Measurements from ENCODE around the gene TMEM222. TPM values are rescaled to one million over a fixed set of nuclear protein-coding genes. Genes with fewer than 3 reads are reported as not detected.

The TMEM222 gene
- total RNA-seq, 1 experiment from 2014 or later = 39.3 TPM

DNA sequence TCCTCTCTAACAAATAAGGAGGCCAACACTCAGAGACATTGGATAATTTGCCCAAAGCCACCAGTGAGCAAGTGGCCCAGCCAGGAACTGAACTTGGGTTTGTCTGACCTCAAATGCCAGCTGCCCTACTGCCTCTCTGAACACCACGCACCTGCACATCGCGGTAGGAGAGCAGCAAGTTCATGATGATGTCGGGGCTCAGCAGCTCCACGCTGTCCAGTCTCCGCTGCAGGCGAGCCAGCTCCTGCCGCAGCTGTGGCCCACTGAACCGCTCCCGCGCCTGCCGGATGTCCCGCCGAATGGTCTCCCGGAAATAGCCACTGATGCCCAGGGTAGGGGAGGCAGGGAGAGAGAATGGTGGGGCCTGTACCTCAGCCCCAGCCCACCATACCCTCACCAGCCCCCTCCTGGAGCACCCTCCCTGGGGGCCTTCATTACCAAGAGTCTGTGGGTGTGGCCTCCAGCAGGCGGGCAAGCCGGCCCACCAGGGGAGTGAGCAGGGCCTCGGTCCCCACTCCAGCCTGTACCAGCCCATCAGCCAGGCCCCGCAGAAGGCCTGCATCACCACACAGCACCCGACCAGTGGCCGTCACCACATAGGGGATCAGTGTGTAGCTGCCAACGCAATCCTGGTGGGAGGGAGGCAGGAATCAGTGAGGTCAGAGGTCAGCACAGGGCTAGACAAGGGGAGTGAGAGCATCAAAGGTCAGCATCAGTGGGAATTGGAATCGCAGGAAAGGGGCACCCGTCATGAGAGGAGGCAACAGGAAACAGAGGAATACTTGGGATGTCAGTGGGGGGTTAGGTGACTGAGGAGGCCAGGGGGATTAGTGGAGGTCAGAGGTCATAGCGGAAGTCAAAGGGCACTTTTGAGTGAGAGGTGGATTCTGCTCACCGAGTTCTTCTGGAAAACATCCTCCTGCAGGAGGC lies 42.1 kb downstream of the TMEM222 start:
- Histone ChIP-seq H3K4me3 (no peak overlapping the region), H3K36me3 (peaks cover 42% of the 10 kb centered on the region), H3K9me3 (replicated peaks) (no peaks in the 10 kb centered on the region), H3K27ac (no peak overlapping the region), H3K27me3 (replicated peaks) (no peaks in the 10 kb centered on the region), H3K4me1 (replicated peaks) (peaks cover 17% of the 10 kb centered on the region)
- no peak for DNase-seq (ENCODE audit: low read depth in 1 of 2, low spot score in 2 of 2)

- peaks cover 40% of the 10 kb centered on the region for H3K36me3 ChIP-seq
- no peaks in the 10 kb centered on the region for H3K27me3 ChIP-seq (replicated peaks)
- H3K27ac ChIP-seq = no peak overlapping the region; the same call in 1 of the 2 replicates
- H3K4me3 ChIP-seq = peak overlapping the region; percentile 70
- peaks cover 17% of the 10 kb centered on the region for H3K4me1 ChIP-seq (replicated peaks)
- no peaks in the 10 kb centered on the region for H3K9me3 ChIP-seq (replicated peaks)
- DNase-seq (ENCODE audit: low read depth in 1 of 2, low spot score in 2 of 2) = no peak
These were observed 42.9 kb downstream of the TMEM222 start for GRCh38 chr1:27364696-27365371.

GRCh38 chr1:27365372-27366112 lies 43.6 kb downstream of the TMEM222 start:
- peaks cover 17% of the 10 kb centered on the region for H3K4me1 ChIP-seq (replicated peaks)
- H3K36me3 ChIP-seq = peaks cover 38% of the 10 kb centered on the region
- peak overlapping the region; percentile 70 for H3K4me3 ChIP-seq
- H3K9me3 ChIP-seq (replicated peaks) = no peaks in the 10 kb centered on the region
- H3K27ac ChIP-seq = peak overlapping the region; percentile 59
- H3K27me3 ChIP-seq (replicated peaks) = no peaks in the 10 kb centered on the region
- DNase-seq (ENCODE audit: low read depth in 1 of 2, low spot score in 2 of 2) = peak; percentile 91 to 95

- peak; percentile 89 to 91 for DNase-seq (ENCODE audit: low read depth in 1 of 2, low spot score in 2 of 2)
- peak overlapping the region; percentile 70 for H3K4me3 ChIP-seq
- H3K27ac ChIP-seq = peak overlapping the region; percentile 59
- no peaks in the 10 kb centered on the region for H3K27me3 ChIP-seq (replicated peaks)
- peaks cover 17% of the 10 kb centered on the region for H3K4me1 ChIP-seq (replicated peaks)
- no peaks in the 10 kb centered on the region for H3K9me3 ChIP-seq (replicated peaks)
- peaks cover 32% of the 10 kb centered on the region for H3K36me3 ChIP-seq
These were observed 44.1 kb downstream of the TMEM222 start for GRCh38 chr1:27366113-27366410.

- no peaks in the 10 kb centered on the region for H3K9me3 ChIP-seq (replicated peaks)
- peak; percentile 76 to 86 for DNase-seq (ENCODE audit: low read depth in 1 of 2, low spot score in 2 of 2)
- H3K27ac ChIP-seq = peak within 1 kb of the TSS; percentile 82
- H3K36me3 ChIP-seq = peaks cover 29% of the 10 kb centered on the region
- no peaks in the 10 kb centered on the region for H3K27me3 ChIP-seq (replicated peaks)
- peak within 1 kb of the TSS; percentile 70 for H3K4me3 ChIP-seq
- H3K4me1 ChIP-seq (replicated peaks) = peaks cover 17% of the 10 kb centered on the region
These were observed 44.6 kb downstream of the TMEM222 start, which contains the start of gene MAP3K6 for GRCh38 chr1:27366411-27367159. TSS of gene MAP3K6 (minus strand) at chr1:27366961. CDS start at chr1:27366597, 364 bp downstream.

DNA sequence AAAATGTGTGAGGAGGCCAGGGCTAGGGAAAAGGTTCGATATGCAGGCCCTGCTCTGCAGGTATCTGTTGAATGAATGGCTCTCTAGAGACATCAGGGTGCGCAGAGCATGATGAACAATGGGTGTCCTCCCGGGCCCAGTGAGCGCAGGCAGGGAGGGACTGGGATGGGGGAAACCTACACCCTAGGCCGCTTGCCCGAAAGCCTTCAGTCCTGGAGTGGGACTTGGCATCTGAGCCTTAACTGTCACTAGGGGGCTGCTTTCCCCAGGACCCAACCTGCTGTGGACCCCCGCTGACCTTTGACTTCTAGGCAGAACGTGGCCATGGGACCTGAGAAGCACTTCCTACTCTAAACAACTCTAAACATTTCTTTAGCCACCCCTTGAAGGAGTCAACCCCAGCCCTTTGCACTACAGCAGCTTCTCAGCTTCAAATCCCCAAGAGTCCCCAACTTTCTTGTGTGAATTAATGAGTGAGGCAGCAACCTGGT lies 45.2 kb downstream of the TMEM222 start:
- H3K27me3 ChIP-seq (replicated peaks) = no peaks in the 10 kb centered on the region
- H3K36me3 ChIP-seq = peaks cover 23% of the 10 kb centered on the region
- no peaks in the 10 kb centered on the region for H3K9me3 ChIP-seq (replicated peaks)
- DNase-seq (ENCODE audit: low read depth in 1 of 2, low spot score in 2 of 2) = no peak
- peak overlapping the region; percentile 82; the same call in 1 of the 2 replicates for H3K27ac ChIP-seq
- peaks cover 17% of the 10 kb centered on the region for H3K4me1 ChIP-seq (replicated peaks)
- peak overlapping the region; percentile 70 for H3K4me3 ChIP-seq

GRCh38 chr1:27368869-27369582 lies 47.1 kb downstream of the TMEM222 start:
- no peak for DNase-seq (ENCODE audit: low read depth in 1 of 2, low spot score in 2 of 2)
- Histone ChIP-seq H3K9me3 (replicated peaks) (no peaks in the 10 kb centered on the region), H3K4me1 (replicated peaks) (peaks cover 17% of the 10 kb centered on the region), H3K4me3 (no peak overlapping the region), H3K27me3 (replicated peaks) (no peaks in the 10 kb centered on the region), H3K36me3 (peaks cover 8% of the 10 kb centered on the region), H3K27ac (no peak overlapping the region)

DNA sequence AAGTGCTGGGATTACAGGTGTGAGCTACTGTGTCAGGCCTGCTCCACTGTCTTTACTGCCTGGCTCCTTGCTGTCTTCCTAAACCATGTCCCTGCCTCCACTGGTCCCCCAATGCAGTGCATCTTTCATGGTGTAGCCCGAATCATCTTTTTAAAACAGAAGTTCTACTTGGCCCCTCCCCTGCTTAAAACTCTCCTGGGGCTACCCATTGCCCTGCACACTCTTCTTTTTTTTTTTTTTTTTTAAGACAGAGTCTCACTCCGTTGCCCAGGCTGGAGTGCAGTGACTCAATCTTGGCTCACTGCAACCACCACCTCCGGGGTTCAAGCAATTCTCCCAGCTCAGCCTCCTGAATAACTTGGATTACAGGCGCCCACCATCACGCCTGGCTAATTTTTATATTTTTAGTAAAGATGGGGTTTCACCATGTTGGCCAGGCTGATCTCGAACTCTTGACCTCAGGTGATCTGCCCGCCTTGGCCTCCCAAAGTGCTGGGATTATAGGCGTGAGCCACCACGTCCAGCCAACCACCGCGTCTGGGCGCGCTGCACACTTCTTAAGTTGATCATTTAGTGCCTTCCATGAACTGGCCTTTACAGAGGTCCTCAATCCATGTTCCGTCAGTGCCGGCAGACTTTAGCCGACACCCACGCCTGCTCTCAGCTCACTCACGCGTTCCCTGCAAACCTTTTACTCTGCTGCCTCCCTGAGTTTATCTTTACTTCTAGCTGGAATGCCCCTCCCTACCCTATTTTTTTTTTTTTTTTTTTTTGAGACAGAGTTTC lies 50.3 kb downstream of the TMEM222 start:
- Histone ChIP-seq H3K27me3 (replicated peaks) (no peaks in the 10 kb centered on the region), H3K4me1 (replicated peaks) (peaks cover 3% of the 10 kb centered on the region), H3K9me3 (replicated peaks) (no peaks in the 10 kb centered on the region), H3K27ac (no peak overlapping the region), H3K4me3 (no peak overlapping the region), H3K36me3 (no peaks in the 10 kb centered on the region)
- DNase-seq (ENCODE audit: low read depth in 1 of 2, low spot score in 2 of 2) = no peak

- Histone ChIP-seq H3K36me3 (no peaks in the 10 kb centered on the region), H3K27me3 (replicated peaks) (no peaks in the 10 kb centered on the region), H3K4me3 (no peak overlapping the region), H3K27ac (no peak overlapping the region), H3K4me1 (replicated peaks) (no peaks in the 10 kb centered on the region), H3K9me3 (replicated peaks) (no peaks in the 10 kb centered on the region)
- DNase-seq (ENCODE audit: low read depth in 1 of 2, low spot score in 2 of 2) = no peak
These were observed 51.1 kb downstream of the TMEM222 start for GRCh38 chr1:27372808-27373690.

DNA sequence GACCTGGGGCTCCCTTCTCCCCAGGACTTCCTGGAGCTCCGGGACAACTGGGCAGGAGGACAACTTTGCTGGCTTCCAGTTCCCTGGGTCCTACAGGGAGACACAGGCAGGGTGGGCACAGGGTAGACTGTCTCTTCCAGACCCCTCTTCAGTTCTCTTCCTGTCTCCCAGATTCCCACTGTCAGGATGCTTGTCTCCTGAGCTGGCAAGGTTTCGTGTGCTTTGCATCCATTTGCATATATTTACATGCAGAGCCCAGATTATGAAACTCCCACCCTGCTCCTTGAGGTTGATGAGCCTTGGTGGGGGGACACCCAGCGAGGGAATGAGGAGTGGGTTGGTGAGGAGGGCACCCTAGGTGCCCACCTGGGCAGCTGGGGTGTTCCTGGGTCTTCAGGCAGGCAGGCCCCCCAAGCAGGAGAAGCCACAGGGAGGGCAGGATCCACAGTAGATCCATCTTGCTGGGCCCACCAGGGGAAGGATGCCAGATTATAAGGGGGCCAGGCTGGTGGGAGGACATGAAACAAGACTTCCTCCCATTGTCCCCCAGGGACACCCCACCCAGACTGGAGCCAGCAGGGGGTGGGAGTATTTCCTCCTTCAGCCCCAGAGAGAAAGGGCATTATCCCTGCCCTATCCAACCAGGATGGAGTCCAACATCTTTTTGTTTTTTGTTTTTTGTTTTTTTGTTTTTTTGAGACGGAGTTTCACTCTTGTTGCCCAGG lies 52.6 kb downstream of the TMEM222 start, which contains the start of gene FCN3:
TSS of gene FCN3 (minus strand) at position 463 of the 725 bp plus-strand sequence. CDS start at position 457, 6 bp downstream.
- no peaks in the 10 kb centered on the region for H3K27me3 ChIP-seq (replicated peaks)
- no peak within 1 kb of the TSS for H3K4me3 ChIP-seq
- H3K4me1 ChIP-seq (replicated peaks) = no peaks in the 10 kb centered on the region
- no peaks in the 10 kb centered on the region for H3K36me3 ChIP-seq
- no peak for DNase-seq (ENCODE audit: low read depth in 1 of 2, low spot score in 2 of 2)
- H3K9me3 ChIP-seq (replicated peaks) = no peaks in the 10 kb centered on the region
- H3K27ac ChIP-seq = no peak within 1 kb of the TSS
